Measurements from ENCODE around the gene PNMA6F. TPM values are rescaled to one million over a fixed set of nuclear protein-coding genes. Genes with fewer than 3 reads are reported as not detected.
"Not testable (repeated sequence)": the region's sequence is repeated elsewhere in the genome, so short reads cannot be mapped to it uniquely, and the experiment has no call there.

Gene PNMA6F
- polyA plus RNA-seq, 3 donors: 0.04 to 0.12 (median 0.10) TPM

GRCh38 chrX:153336121-153336894 is 14.7 kb upstream of the PNMA6F start:
- no peak for DNase-seq (ENCODE audit: low read depth in 3 of 3, low spot score in 2 of 3)

GRCh38 chrX:153334654-153335295 is 13.2 kb upstream of the PNMA6F start:
- DNase-seq (ENCODE audit: low read depth in 3 of 3, low spot score in 2 of 3): no peak

GRCh38 chrX:153333821-153334653 is 12.5 kb upstream of the PNMA6F start, which contains the start of gene ZNF275:
Gene ZNF275, plus strand, starts transcription at chrX:153334153. Its CDS starts 2,527 bp downstream, at chrX:153336680.
- peak in 2 of 3 donors; percentile 41 to 47 for DNase-seq (ENCODE audit: low read depth in 3 of 3, low spot score in 2 of 3)

- no peak for DNase-seq (ENCODE audit: low read depth in 3 of 3, low spot score in 2 of 3)
Measured at GRCh38 chrX:153333266-153333665, 11.7 kb upstream of the PNMA6F start.

- no peak for DNase-seq (ENCODE audit: low read depth in 3 of 3, low spot score in 2 of 3)
Measured at GRCh38 chrX:153327561-153327960, 6.0 kb upstream of the PNMA6F start.

- DNase-seq (ENCODE audit: low read depth in 3 of 3, low spot score in 2 of 3): no peak
Measured at GRCh38 chrX:153320555-153321184, 897 bp downstream of the PNMA6F start.

GRCh38 chrX:153320047-153320443 is 1.5 kb downstream of the PNMA6F start:
- DNase-seq (ENCODE audit: low read depth in 3 of 3, low spot score in 2 of 3): not testable (repeated sequence)

GRCh38 chrX:153319295-153320046 is 2.1 kb downstream of the PNMA6F start:
- DNase-seq (ENCODE audit: low read depth in 3 of 3, low spot score in 2 of 3): no peak

- no peak for DNase-seq (ENCODE audit: low read depth in 3 of 3, low spot score in 2 of 3)
Measured at GRCh38 chrX:153318811-153319210, 2.8 kb downstream of the PNMA6F start.

GRCh38 chrX:153317996-153318722 is 3.4 kb downstream of the PNMA6F start:
- DNase-seq (ENCODE audit: low read depth in 3 of 3, low spot score in 2 of 3): no peak

- DNase-seq (ENCODE audit: low read depth in 3 of 3, low spot score in 2 of 3): no peak
Measured at GRCh38 chrX:153317306-153317705, 4.3 kb downstream of the PNMA6F start.

- DNase-seq (ENCODE audit: low read depth in 3 of 3, low spot score in 2 of 3): no peak
Measured at GRCh38 chrX:153312842-153313241, 8.7 kb downstream of the PNMA6F start.

GRCh38 chrX:153312041-153312440 is 9.5 kb downstream of the PNMA6F start:
- DNase-seq (ENCODE audit: low read depth in 3 of 3, low spot score in 2 of 3): no peak

- DNase-seq (ENCODE audit: low read depth in 3 of 3, low spot score in 2 of 3): no peak
Measured at GRCh38 chrX:153310901-153311300, 10.7 kb downstream of the PNMA6F start.

GRCh38 chrX:153307276-153308178 is 14.0 kb downstream of the PNMA6F start:
- DNase-seq (ENCODE audit: low read depth in 3 of 3, low spot score in 2 of 3): no peak

- DNase-seq (ENCODE audit: low read depth in 3 of 3, low spot score in 2 of 3): no peak
Measured at GRCh38 chrX:153306527-153307115, 14.9 kb downstream of the PNMA6F start.

- no peak for DNase-seq (ENCODE audit: low read depth in 3 of 3, low spot score in 2 of 3)
Measured at GRCh38 chrX:153305972-153306371, 15.6 kb downstream of the PNMA6F start.
